HepG2 (cell line): Measurements from ENCODE around the gene NAGK. TPM values are rescaled to one million over a fixed set of nuclear protein-coding genes. Genes with fewer than 3 reads are reported as not detected.
"Not testable (repeated sequence)": the region's sequence is repeated elsewhere in the genome, so short reads cannot be mapped to it uniquely, and the experiment has no call there.

Source experiments
- ATAC-seq: fragments of 200-7000 bp; cut with Tn5 transposase; 3 replicates; pipeline ENCODE4 v1.9.1; 2020; ENCODE audit warnings: mild to moderate bottlenecking, moderate library complexity
- BruUV-seq: library from RNA; stranded (reverse); fragments of 400-500 nt; replicated peaks from 2 replicates; lab custom pipeline; 2021; lab: Mats Ljungman, UMichigan
- CTCF ChIA-PET: fragments of 300-600 bp; formaldehyde crosslinking; extraction: SDS; loops from one replicate; lab custom pipeline; 2021; ENCODE audit warnings: low total read pairs, inconsistent platforms, low intra/inter-chr PET ratio; lab: Yijun Ruan, JAX
- POLR2A ChIA-PET: fragments of 350-600 bp; sonication (Branson Sonifier 250); formaldehyde crosslinking; loops from one replicate; lab custom pipeline; 2020; ENCODE audit warnings: antibody characterized with exemption, inconsistent platforms; lab: Yijun Ruan, JAX
- DNase-seq: peaks from one replicate; pipeline ENCODE4 v3.0.0-alpha.2; 2015; ENCODE audit warnings: low spot score
- FAIRE-seq: peaks from 3 replicates; lab custom pipeline; 2011; peaks lifted over from hg19 to GRCh38; lab: Jason Lieb, UNC
- H2AFZ ChIP-seq: one replicate; pipeline ENCODE4 v1.6.1; 2011; ENCODE audit warnings: low read length, inconsistent platforms
- H3K27ac ChIP-seq: fragments of 300-600 bp; 3 replicates; pipeline ENCODE4 v1.8.0; 2011; ENCODE audit warnings: mixed run types, mild to moderate bottlenecking, mixed read lengths, low read length, inconsistent platforms; ENCODE audit not compliant: insufficient read depth; ENCODE audit errors: extremely low read length
- H3K27me3 ChIP-seq, 2 experiments: fragments of 200-600 bp in 1 of 2; 2 replicates in 1 of 2; 3 replicates in 1 of 2; pipeline versions ENCODE4 v1.6.0 to v1.8.0; 2011; ENCODE audit warnings: low read length in 2 of 2, mild to moderate bottlenecking in 2 of 2, moderate library complexity in 2 of 2, inconsistent platforms in 1 of 2; ENCODE audit not compliant: insufficient read depth in 2 of 2, control insufficient read depth in 1 of 2
- H3K36me3 ChIP-seq, 2 experiments: fragments of 200-600 bp in 1 of 2; replicated peaks in 1 of 2; 2 replicates in 1 of 2; 3 replicates in 1 of 2; pipeline versions ENCODE4 v1.5.1 to v1.8.0; 2011; ENCODE audit warnings: low read length in 2 of 2, inconsistent platforms in 1 of 2; ENCODE audit not compliant: insufficient read depth in 2 of 2, control insufficient read depth in 1 of 2
- H3K4me1 ChIP-seq: 2 replicates; pipeline ENCODE4 v1.5.1; 2012; ENCODE audit warnings: low read length, inconsistent platforms; ENCODE audit not compliant: insufficient read depth
- H3K4me2 ChIP-seq: 2 replicates; pipeline ENCODE4 v1.6.0; 2011; ENCODE audit warnings: low read depth, low read length, inconsistent platforms
- H3K4me3 ChIP-seq, 3 experiments: fragments of 200-600 bp in 1 of 3; sonication (generic), shearing (Covaris generic) in 1 of 3; replicated peaks in 1 of 3; 2 replicates each; pipeline ENCODE4 v1.5.1; 2011 to 2016; ENCODE audit warnings: low read length in 3 of 3, inconsistent platforms in 2 of 3, low read depth in 2 of 3, mild to moderate bottlenecking in 2 of 3, control low read depth in 1 of 3, mixed read lengths in 1 of 3; ENCODE audit not compliant: insufficient read depth in 1 of 3
- H3K79me2 ChIP-seq: one replicate; pipeline ENCODE4 v1.6.1; 2011; ENCODE audit warnings: low read length, inconsistent platforms; ENCODE audit not compliant: insufficient read depth
- H3K9ac ChIP-seq: 2 replicates; pipeline ENCODE4 v1.6.0; 2011; ENCODE audit warnings: mild to moderate bottlenecking, low read depth, low read length, inconsistent platforms; ENCODE audit not compliant: insufficient read depth
- H3K9me3 ChIP-seq: 2 replicates; pipeline ENCODE4 v1.5.1; 2012; ENCODE audit warnings: mild to moderate bottlenecking, low read length
- H4K20me1 ChIP-seq: 2 replicates; pipeline ENCODE4 v1.6.0; 2011; ENCODE audit warnings: inconsistent platforms, mild to moderate bottlenecking, low read length, moderate library complexity; ENCODE audit not compliant: insufficient read depth
- AGO1 ChIP-seq: fragments of 200-400 bp; formaldehyde crosslinking; IDR thresholded peaks from 2 replicates; pipeline ENCODE4 v1.6.1; 2017; ENCODE audit warnings: mild to moderate bottlenecking, low read depth, low read length, moderate library complexity; ENCODE audit not compliant: poor library complexity, severe bottlenecking
- CREM ChIP-seq, 2 experiments: sonication (generic) in 1 of 2; formaldehyde crosslinking in 1 of 2; IDR thresholded peaks; 2 replicates each; pipeline versions ENCODE4 v1.4.0 to v1.6.1; 2016 to 2020; ENCODE audit warnings: antibody characterized with exemption in 1 of 2, mild to moderate bottlenecking in 1 of 2, missing genetic modification reagents in 1 of 2
- HNRNPK ChIP-seq: fragments of 200-400 bp; formaldehyde crosslinking; IDR thresholded peaks from 2 replicates; pipeline ENCODE4 v1.6.1; 2018; ENCODE audit warnings: low read length, low read depth, moderate library complexity, mild to moderate bottlenecking; ENCODE audit not compliant: poor library complexity, severe bottlenecking
- NR2C2 ChIP-seq: sonication (generic); formaldehyde crosslinking; IDR thresholded peaks from 2 replicates; pipeline ENCODE4 v1.4.0; 2020; ENCODE audit warnings: missing genetic modification reagents, mild to moderate bottlenecking, moderate library complexity, borderline replicate concordance
- REL ChIP-seq: sonication (generic); formaldehyde crosslinking; conservative IDR thresholded peaks from 2 replicates; pipeline ENCODE4 v1.8.0; 2022; ENCODE audit warnings: mild to moderate bottlenecking, missing genetic modification reagents, moderate library complexity
- RFXANK ChIP-seq: IDR thresholded peaks from 2 replicates; pipeline ENCODE4 v1.6.1; 2016
- RXRA ChIP-seq: sonication (generic); formaldehyde crosslinking; IDR thresholded peaks from 2 replicates; pipeline ENCODE4 v1.5.1; 2020; ENCODE audit warnings: missing genetic modification reagents
- ZNF333 ChIP-seq: sonication (generic); formaldehyde crosslinking; IDR thresholded peaks from 2 replicates; pipeline ENCODE4 v1.4.0; 2020; ENCODE audit warnings: mild to moderate bottlenecking, missing genetic modification reagents, borderline replicate concordance
- ZNF75D ChIP-seq: sonication (generic); formaldehyde crosslinking; IDR thresholded peaks from 2 replicates; pipeline ENCODE4 v1.8.1; 2023; ENCODE audit warnings: missing genetic modification reagents, mild to moderate bottlenecking, borderline replicate concordance
- ZNF792 ChIP-seq: IDR thresholded peaks from 2 replicates; pipeline ENCODE4 v1.6.1; 2016
- WGBS: methylation state at CpG from one replicate; pipeline ENCODE4 v1.1.6; 2017; ENCODE audit warnings: low lambda C conversion rate; 5-methylcytosine and 5-hydroxymethylcytosine counted together
- in situ Hi-C: cut with HindIII; loops from 2 replicates; pipeline ENCODE4 v1.10.0; 2017; ENCODE audit warnings: low pct_unique_long_range_greater_than_20kb; ENCODE audit not compliant: extremely low pct_ligation_motif_present
- intact Hi-C: fragments of 100-400 bp; cut with micrococcal nuclease; formaldehyde crosslinking; loops from one replicate; pipeline ENCODE4 v1.10.0; 2022; ENCODE audit not compliant: unreplicated experiment
- polyA plus RNA-seq, 8 experiments: library from polyadenylated mRNA; depleted of rRNA in 3 of 8; stranded (reverse) in 7 of 8; unstranded in 1 of 8; fragments of >200 nt; fragmentation: Illumina TruSeq in 4 of 8; extraction: Trizol in 4 of 8; gene quantifications; 2 replicates each; pipeline versions ENCODE4 v1.2.1 to v1.2.3, GENCODE V29; 2011 to 2016; ENCODE audit warnings: low read depth in 4 of 8, missing spikeins in 1 of 8, mixed read lengths in 1 of 8; ENCODE audit not compliant: insufficient read depth in 1 of 8
- total RNA-seq, 5 experiments: library from RNA; depleted of rRNA; stranded (reverse); fragments of >200 nt; fragmentation: Illumina TruSeq; extraction: Trizol; gene quantifications; 2 replicates each; pipeline ENCODE4 v1.2.3, GENCODE V29; 2016; ENCODE audit warnings: low read depth in 1 of 5
- TF ChIP-seq, protein P1 (sequence below), 2 experiments: sonication (generic) in 1 of 2; formaldehyde crosslinking in 1 of 2; IDR thresholded peaks; 2 replicates each; pipeline versions ENCODE4 v1.6.1 to v1.9.0; 2014 to 2022; ENCODE audit warnings: antibody characterized with exemption in 1 of 2, borderline replicate concordance in 1 of 2, inconsistent platforms in 1 of 2, low read depth in 1 of 2, missing genetic modification reagents in 1 of 2
- TF ChIP-seq, protein P2 (sequence below): sonication (generic); formaldehyde crosslinking; IDR thresholded peaks from 2 replicates; pipeline ENCODE4 v1.5.0; 2020; ENCODE audit warnings: missing genetic modification reagents, mild to moderate bottlenecking, borderline replicate concordance

NAGK gene
- total and polyA plus RNA-seq, 2 of the 13 experiments (the other 11 are each of a cell fraction or from before 2014, with no cell fraction given), result 24.4 to 35.2 TPM

DNA sequence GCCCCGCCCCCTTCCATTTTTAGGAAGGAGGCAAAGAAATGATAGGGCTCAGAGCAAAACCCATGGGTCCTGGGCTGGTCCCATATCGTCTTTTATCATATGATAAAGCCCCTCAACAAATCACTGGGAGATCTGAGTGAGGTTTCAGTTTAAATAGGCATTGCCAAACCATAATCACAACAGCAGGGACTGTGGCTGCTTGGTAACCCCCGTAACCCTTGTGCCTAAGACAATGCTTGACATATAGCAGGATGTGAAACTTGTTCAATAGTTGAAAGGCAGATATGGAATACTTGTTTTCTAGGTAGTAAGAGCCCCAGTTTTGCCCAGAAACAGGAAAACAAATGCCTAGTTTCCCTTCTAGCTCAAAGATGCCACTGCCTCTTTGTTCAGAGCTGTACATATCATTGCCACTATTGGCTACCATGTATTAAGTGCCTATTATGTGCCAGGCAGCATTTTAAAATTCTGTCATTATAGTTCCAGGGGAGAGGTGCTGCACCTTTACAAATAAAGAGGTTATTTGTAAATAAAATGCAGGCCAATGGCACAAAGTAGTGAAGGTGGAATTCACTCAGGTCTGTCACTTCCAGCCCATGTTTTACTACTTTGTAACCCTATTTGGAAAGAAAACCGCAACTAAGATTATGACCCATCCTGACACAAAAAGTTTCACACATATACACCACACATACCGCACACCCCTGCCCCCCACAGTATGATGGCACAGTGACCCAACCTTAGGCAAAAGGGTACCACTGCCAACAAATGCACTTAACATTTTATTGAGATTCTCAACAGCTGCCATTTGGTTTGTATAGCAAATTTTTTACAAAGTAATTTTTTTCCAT is 14.2 kb downstream of the NAGK start (continued):
- TF ChIP-seq, protein P1, sequence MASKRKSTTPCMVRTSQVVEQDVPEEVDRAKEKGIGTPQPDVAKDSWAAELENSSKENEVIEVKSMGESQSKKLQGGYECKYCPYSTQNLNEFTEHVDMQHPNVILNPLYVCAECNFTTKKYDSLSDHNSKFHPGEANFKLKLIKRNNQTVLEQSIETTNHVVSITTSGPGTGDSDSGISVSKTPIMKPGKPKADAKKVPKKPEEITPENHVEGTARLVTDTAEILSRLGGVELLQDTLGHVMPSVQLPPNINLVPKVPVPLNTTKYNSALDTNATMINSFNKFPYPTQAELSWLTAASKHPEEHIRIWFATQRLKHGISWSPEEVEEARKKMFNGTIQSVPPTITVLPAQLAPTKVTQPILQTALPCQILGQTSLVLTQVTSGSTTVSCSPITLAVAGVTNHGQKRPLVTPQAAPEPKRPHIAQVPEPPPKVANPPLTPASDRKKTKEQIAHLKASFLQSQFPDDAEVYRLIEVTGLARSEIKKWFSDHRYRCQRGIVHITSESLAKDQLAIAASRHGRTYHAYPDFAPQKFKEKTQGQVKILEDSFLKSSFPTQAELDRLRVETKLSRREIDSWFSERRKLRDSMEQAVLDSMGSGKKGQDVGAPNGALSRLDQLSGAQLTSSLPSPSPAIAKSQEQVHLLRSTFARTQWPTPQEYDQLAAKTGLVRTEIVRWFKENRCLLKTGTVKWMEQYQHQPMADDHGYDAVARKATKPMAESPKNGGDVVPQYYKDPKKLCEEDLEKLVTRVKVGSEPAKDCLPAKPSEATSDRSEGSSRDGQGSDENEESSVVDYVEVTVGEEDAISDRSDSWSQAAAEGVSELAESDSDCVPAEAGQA (IDR thresholded peaks at IDR 0.05; ENCODE audit: low read depth), result no peak
- TF ChIP-seq, protein P1 (CRISPR knock-in tag; IDR thresholded peaks at IDR 0.05; ENCODE audit: borderline replicate concordance), result no peak
- TF ChIP-seq, protein P2, sequence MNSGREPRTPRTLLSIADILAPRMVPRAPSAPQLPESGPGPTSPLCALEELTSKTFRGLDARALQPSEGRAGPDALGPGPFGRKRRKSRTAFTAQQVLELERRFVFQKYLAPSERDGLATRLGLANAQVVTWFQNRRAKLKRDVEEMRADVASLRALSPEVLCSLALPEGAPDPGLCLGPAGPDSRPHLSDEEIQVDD (CRISPR knock-in tag), result no peak
- TF ChIP-seq HNRNPK (no peak), ZNF333 (CRISPR knock-in tag) (no peak), RFXANK (CRISPR knock-in tag) (no peak), ZNF792 (CRISPR knock-in tag) (no peak), RXRA (CRISPR knock-in tag) (no peak), ZNF75D (no peak), NR2C2 (CRISPR knock-in tag) (no peak), CREM (IDR thresholded peaks at IDR 0.05) (no peak), CREM (CRISPR knock-in tag; IDR thresholded peaks at IDR 0.05) (no peak), REL (CRISPR knock-in tag) (no peak), AGO1 (no peak)

DNA sequence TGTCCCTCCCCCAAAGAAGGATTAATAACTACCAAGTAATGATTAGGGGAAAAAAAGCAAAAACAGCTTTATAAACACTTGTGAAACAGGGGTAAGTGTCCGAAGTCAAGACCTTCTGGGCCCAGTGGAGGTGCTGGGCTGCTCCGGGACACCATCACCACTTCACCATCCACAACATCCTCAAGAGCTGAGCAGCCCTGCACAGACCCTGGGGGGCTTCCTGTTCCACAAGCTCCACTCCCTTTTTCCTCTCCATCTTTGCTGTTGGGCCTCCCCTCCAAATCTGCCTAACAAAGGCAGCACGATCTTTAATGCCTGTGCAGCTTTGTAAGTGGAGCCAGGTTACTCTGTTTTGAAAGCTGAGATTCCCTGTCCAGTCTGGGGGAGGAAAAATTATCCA is 14.8 kb downstream of the NAGK start:
- CTCF ChIA-PET, FAIRE-seq, H3K27ac ChIP-seq, H2AFZ ChIP-seq, H3K79me2 ChIP-seq, BruUV-seq, H3K4me3 ChIP-seq, H3K9ac ChIP-seq, DNase-seq, H3K4me2 ChIP-seq, ATAC-seq, intact Hi-C loops, H3K9me3 ChIP-seq, H3K4me1 ChIP-seq, H4K20me1 ChIP-seq, in situ Hi-C loops: not testable (repeated sequence)
- POLR2A ChIA-PET, result interaction anchor here (0.8 kb wide), 1 partner anchor 15 kb away, joined by 3 read pairs; the partner anchor contains the start of gene NAGK
- no CpG with 5 or more reads among the region's 3 CpGs for WGBS
- H3K36me3 ChIP-seq, result peaks cover 0 to 10% of the 10 kb centered on the region in 2 experiments; a peak in 3 of 5 replicates
- H3K27me3 ChIP-seq, result peaks cover 0 to 15% of the 10 kb centered on the region in 2 experiments; a peak in 2 of 5 replicates
